SK-N-MC (cell line): Measurements from ENCODE around the gene XPO6.

Experiments used
- EZH2 ChIP-seq: fragments of 200-600 bp; sonication (generic); IDR thresholded peaks from one replicate; pipeline ENCODE4 v1.6.1; 2017; ENCODE audit warnings: antibody characterized with exemption
- FOXP2 ChIP-seq: optimal IDR thresholded peaks from 2 replicates; pipeline ENCODE3; 2011; ENCODE audit warnings: mild to moderate bottlenecking, moderate library complexity; ENCODE audit not compliant: insufficient read depth; ENCODE audit errors: extremely low read length, control extremely low read depth
- POLR2AphosphoS5 ChIP-seq: IDR thresholded peaks from 2 replicates; pipeline ENCODE4 v1.6.1; 2012; ENCODE audit warnings: mild to moderate bottlenecking, low read depth, low read length, borderline replicate concordance

DNA sequence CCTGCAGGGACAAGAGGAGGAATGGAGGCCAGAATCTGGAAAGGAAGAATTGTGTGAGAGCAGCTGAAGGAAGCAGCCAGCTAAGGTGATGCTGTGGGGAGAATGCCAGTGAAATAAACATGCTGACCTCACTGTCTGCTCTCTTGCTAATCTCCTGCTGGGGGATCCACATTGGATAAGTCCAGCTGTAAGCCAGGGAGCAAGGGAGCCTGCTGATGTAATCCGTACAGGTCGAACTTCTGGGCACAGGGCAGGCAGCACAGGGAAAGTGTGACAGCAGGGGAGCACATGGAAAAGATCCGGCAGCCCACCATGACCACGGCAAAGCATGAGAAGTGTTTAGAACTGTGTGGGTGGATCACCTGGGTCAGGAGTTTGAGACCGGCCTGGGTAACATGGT, 7.5 kb upstream of the XPO6 start:
- TF ChIP-seq EZH2 (no peak), POLR2AphosphoS5 (no peak), FOXP2 (no peak)
